COLO668 (cell line): Measurements from ENCODE around the gene CFAP107.
"Not testable (repeated sequence)": the region's sequence is repeated elsewhere in the genome, so short reads cannot be mapped to it uniquely, and the experiment has no call there.

Source experiments
- DNase-seq: peaks from one replicate; lab custom pipeline; 2025; ENCODE audit not compliant: unreplicated experiment; lab: John Stamatoyannopoulos, UW

The CFAP107 gene, protein sequence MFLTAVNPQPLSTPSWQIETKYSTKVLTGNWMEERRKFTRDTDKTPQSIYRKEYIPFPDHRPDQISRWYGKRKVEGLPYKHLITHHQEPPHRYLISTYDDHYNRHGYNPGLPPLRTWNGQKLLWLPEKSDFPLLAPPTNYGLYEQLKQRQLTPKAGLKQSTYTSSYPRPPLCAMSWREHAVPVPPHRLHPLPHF

DNA sequence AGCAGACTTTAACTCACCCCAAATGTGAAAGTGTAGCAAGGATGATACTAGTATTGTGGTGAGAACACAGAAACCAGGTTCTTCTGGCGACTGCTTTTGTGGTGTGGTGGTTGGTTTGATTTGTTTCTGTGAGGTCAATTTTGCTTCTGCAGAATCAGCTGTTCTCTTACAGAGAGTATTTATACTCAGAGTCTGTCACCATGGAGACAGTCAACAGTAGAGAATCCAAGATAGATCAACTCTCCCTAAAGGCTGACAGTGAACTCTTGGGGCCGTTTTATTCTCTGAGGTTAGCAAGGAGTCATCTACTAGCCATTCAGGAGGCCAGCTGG, at the start of gene CFAP107:
CFAP107 (plus strand) TSS at position 209 of the 332 bp plus-strand sequence. CDS start 231 bp downstream, outside the sequence.
- DNase-seq, result no peak

DNA sequence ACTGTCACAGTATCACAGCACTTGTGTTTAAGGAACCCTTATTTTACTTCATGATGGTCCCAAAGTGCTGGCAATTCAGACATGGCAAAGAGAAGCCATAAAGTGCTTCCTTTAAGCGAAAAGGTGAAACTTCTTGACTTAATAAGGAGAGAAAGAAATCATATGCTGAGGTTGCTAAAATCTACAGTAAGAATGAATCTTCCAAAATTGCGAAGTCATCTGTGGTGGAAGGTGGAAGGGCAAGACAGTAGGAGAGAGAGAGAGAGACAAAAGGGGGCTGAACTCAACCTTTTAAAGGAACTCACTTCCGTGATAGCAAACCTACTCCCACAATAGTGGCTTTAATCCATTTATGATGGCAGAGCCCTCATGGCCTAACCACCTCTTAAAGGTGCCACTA, 49.3 kb upstream of the CFAP107 start:
- DNase-seq, result no peak

DNA sequence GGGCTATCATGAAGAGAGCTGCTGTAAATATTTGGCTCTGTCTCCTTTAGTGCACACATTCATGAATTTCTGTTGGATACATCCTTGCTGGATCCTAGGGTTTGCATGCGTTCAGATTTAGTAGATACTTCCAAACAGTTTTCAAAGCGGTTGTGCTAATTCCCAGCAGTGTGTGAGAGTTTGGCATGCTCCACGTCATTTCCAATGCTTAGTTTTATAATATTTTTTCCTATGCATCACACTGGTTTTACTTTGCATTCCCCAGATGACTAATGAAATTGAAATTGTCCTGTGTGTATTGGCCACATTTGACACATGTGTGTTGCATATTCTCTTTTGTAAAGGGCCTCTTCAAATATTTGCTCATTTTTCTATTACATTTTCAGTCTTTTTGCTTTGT, 48.6 kb upstream of the CFAP107 start:
- DNase-seq, result no peak

DNA sequence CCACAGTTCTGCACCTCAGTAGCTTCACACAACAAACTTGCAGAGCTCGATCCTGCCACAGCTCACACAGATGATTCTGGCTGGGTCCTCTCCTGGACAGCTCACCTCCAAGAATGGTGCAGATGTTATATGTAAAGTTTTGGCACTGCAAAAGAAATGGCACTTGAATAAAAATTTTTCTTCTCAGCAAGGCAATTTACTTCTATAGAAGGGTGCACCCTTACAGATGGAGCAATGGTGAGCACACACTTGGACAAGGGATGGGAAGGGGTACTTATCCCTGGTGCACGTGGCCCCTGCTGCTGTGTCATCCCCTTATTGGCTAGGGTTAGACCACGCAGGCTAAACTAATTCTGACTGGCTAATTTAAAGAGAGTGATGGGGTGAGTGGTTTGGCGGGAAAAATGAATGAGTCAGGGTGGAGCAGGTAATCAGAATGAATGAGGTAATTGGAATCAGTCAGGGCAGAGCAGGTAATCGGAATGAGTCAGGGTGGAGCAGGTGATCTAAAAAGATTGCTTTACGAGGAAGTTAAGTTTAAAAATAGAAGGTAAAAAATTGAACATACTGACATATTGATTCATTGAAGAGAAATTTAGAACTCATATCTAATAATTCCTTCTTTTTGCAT, 42.1 kb upstream of the CFAP107 start:
- DNase-seq, result no peak

DNA sequence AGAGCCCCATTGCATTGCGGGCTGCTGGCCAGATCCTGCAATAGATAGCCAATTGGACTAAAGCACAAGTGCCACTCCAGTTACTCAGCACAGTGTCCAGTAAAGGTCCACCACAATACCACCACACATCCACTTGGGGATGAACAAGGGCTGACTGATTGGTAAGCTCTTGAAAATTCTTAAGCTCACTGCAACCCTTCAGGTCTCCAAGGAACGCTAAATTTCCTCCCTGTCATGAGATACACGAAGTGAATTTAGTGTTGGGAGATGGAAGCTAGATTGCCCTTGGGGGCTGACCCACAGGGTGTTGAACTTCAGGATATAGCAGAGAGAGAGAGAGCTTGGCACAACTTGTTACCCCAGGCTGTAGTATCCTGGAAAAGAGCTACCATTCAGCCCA, 39.9 kb upstream of the CFAP107 start:
- no peak for DNase-seq

DNA sequence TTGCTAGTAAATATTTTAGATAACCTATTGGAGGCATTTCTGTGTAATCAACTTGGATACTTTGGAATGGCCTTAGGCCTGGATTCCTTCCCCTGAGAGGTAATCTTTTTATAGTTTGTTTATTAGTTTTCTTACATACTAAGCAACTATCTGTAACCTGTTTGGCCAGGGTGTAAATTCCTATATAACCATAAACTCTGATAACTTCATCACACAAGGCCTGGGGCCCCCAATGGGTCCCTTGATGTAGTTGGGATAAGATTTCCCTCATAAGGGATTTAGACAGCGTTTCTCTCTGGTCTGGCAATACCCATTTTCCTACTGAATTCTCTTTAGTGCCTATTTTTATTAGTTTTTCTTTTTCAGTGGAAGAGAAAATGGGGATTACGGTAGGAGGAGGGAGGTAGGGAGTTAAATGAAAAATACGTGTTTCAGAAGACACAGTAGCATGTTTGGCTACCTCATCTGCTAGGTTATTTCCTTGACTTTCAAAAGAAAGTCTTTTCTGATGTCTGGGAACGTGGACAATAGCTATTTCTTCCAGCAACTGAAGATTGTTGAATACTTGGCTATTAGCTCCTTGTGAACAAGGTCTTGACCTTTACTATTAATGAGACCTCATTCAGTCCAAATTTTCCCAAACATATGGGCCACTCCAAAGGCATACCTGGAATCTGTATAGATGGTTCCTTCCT, 37.5 kb upstream of the CFAP107 start:
- no peak for DNase-seq

DNA sequence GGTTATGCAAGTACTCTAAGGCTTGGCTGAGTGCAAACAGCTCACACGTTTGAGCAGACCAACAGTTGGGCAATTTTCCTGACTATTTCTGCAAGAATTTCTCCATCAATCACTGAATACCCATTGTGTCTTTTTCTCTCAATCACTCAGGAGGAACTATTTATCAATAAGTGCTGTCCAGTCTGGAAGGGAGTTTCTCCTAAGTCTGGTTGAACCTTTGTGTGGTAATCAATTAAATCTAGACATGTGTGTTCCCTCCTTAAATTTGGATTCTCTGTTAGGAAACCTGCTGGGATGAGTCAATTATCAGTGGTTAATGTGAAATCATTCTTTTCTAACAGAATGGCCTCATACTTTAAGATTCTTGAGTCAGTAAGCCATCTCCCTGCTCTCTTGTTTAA, 36.9 kb upstream of the CFAP107 start:
- DNase-seq, result no peak

DNA sequence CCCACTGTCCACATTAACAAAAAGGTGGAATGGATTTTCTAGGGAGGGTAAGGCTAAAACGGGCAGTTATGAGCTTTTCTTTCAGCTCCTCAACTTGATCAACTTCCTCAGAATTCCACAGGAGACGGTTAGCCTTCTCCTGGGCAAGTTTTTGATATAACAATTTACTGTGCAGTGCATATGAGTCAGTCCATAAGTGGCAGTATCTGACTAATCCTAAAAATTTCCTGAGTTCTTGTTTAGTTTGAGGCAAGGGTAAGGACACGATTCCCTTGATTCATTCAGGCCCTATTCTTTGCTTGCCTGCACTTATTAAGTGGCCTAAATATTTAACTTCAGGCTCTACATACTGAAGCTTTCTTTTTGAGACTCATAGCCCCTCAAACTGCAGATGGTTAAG, 36.3 kb upstream of the CFAP107 start:
- no peak for DNase-seq

DNA sequence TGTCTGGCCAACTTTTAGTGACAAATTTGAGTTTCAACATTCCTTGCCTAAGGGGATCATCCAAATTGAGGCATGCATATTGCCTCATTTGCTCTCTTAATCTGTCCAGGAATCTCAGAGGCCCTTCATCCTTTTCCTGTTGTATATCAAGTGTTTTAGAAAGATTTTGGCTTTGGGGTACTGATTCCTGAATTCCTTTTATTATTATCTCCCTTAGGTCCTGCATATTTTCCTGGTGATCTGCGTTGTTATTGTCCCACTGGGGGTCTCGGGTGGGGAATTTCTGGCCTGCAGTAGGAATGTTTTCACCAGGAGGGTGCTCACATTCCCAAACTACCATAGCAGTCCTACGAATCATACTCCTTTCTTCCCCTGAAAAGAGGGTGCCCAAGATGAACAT, 34.5 kb upstream of the CFAP107 start:
- no peak for DNase-seq

DNA sequence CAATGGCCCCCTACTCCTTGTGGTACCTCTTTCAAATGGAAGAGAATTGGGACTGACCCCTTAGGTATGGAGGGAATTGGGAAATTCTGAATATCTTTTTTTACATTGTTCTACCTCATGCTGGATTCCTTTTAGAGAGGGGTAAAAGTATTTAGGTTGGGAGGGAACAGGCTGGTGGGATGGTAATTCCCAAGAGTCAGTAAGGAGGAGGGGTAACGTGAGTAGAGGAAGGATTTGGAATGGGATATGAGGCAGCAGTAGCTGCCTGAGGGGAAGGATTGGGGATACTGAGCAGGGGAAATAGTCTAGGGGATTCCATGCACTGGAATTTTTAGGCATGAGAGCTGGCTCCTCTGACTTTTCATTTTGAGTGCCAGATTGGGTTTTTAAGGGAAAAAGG, 33.9 kb upstream of the CFAP107 start:
- no peak for DNase-seq

DNA sequence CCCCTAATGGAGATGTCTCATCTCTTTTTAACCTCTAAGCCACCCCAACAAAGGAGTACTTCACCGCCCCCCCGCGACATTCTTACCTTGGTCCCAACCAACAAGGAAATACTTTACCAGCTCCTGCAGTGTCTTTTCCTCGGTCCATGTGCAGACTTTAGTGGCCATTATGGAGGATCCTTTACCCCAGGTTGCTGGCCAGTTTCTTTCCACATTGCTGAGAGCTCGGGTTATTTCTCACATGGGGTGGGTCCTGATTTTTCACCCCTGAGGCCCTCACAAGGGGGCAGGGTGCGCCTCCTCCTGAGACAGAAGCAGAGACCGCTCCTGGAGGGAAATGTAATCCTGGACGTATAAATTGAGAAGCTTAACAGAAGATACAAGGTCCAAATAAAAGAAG, 33.1 kb upstream of the CFAP107 start:
- DNase-seq, result no peak

DNA sequence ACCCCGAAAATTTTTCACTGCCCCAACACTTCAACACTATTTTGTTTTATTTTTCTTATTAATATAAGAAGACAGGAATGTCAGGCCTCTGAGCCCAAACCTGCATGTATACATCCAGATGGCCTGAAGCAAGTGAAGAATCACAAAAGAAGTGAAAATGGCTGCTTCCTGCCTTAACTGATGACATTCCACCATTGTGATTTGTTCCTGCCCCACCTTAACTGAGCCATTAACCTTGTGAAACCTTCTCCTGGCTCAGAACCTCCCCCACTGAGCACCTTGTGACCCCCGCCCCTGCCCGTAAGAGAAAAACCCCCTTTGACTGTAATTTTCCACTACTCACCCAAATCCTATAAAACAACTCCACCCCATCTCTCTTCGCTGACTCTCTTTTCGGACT, 32.3 kb upstream of the CFAP107 start:
- not testable (repeated sequence) for DNase-seq

DNA sequence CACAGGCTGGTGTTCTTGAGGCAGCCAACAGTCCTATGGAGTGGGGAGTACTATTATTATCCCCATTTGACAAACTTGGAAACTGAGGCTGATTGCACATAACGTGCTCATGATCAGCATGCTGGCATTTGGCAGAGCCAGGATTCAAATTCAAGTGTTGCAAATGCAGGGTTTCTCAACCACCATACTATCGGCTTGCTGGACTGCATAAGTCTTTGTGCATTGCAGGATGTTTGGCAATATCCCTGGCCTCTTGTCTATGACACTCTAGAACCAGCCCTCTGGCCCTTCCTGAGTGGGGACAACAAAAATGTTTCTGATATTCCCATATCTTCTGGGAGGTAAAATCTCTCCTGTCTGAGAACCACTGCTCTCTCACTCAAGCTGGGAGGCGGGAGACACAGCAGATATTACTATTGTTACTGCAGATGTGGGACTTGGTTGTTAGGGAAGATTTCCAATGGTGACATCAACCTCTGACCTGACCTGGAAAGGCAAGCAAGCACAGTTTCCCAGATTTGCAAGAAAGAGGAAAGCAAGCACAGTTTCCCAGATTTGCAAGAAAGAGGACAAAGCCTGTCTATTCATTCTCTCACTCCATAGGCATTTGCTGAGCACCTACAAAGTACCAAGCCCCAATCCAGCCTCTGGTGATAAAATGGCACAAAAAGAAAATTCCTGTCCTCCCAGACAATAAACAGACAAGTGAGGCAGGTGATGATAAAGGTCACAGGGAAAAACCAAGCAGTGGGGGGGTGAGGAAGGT, 31.1 kb upstream of the CFAP107 start:
- DNase-seq, result no peak

DNA sequence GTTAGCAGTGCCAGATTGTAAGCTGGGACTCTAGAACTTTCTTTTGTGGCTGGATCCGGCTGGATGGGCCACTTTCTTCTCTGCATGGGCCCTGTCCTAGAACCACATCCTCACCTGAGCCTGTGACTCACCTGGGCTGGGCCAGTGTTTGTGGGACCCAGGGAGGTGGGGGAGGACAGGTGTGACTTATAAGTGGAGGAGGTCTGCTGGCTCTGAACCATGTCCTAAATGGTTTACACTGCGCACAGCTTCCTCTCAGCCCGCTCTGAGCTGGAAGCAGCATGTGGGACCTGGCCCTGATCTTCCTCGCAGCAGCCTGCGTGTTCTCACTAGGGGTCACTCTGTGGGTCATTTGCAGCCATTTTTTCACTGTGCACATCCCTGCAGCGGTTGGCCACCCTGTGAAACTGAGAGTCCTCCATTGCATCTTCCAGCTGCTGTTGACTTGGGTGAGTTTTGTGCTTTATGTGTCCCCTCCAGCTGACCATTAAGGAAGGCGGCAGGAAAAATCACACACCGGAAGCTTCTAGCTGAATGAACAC, 30.0 kb upstream of the CFAP107 start, which contains the start of gene AADACL3:
AADACL3 (plus strand) TSS at position 215 of the 542 bp plus-strand sequence; CDS start at position 282, 67 bp downstream.
- DNase-seq, result peak; percentile 40

DNA sequence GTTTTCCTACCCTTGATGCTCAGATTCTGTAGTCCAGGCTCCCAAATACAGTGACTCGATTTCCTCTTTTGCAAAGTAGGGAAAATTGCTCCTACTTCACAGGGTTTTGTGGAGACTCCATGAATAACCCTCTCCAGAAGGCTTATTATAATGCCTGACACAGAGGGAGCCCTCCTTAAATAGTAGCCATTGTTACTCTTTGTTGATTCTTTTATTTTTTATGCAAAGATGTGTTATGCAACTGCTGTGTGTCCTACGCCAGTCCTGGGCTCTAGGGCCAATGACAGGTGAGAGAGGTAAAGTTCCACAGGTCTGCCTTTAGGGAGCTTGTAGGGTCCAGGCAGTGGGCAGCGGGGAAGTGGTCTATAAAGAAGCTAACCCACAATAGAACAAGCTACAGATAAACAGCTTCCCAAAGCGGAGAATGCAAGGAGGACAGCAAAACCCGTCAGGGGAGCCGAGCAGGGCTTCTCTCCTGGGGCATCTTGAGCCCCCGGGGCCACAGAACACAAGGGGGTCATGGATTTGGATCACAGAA, 28.6 kb upstream of the CFAP107 start:
- no peak for DNase-seq

DNA sequence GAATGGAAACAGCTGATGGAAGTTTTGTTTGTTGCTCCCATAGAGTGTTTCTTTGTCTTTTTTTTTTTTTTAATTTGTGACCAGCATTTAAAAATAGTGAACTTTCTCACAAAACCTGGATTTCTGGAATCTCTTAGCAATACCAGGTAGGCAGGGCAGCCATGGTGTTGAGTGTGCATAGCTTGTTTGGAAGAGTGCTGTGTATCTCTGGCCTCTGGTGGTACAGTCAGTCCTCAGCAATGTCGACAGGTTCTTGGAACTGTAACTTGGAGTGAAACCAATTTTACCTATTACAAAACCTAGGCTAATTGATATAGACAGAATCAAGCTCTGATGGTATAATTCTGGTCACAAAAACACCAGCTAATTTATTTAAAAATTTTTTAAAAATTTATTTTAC, 23.4 kb upstream of the CFAP107 start:
- no peak for DNase-seq

DNA sequence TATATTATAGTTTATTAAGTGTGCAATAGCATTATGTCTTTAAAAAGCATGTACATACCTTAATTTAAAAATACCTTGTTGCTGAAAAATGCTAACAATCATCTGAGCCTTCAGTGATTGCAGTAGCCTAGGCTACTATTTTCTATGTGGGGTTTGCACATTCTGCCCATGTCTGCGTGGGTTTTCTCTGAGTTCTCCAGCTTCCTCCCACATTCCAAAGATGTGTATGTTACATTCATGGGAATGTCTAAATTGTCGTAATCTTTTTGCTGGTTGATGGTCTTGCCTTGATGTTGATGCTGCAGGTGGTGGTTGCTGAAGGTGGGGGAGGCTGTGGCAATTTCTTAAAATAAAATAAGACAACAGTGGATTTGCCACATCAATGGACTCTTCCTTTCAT, 17.6 kb upstream of the CFAP107 start:
- DNase-seq, result no peak

DNA sequence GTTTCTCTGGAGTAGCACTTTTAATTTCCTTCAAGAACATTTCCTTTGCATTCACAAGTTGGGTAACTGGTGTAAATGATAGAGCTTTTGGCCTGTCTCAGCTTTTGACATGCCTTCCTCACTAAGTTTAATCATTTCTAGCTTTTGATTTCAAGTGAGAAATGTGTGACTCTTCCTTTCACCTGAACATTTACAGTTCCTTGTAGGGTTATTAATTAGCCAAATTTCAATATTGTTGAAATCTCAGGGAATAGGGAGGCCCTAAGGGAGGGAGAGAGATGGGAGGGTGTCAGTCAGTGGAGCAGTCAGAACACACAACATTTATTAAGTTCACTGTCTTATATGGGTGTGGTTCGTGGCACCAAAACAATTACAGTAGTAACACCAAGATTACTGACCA, 15.8 kb upstream of the CFAP107 start:
- DNase-seq, result no peak

DNA sequence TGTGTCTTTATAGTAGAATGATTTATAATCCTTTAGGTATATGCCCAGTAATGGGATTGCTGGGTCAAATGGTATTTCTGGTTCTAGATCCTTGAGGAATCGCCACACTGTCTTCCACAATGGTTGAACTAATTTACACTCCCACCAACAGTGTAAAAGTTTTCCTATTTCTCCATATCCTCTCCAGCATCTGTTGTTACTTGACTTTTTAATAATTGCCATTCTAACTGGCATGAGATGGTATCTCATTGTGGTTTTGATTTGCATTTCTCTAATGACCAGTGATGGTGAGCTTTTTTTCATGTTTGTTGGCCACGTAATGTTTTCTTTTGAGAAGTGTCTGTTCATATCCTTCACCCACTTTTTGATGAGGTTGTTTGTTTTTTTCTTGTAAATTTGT, 14.9 kb upstream of the CFAP107 start:
- not testable (repeated sequence) for DNase-seq

DNA sequence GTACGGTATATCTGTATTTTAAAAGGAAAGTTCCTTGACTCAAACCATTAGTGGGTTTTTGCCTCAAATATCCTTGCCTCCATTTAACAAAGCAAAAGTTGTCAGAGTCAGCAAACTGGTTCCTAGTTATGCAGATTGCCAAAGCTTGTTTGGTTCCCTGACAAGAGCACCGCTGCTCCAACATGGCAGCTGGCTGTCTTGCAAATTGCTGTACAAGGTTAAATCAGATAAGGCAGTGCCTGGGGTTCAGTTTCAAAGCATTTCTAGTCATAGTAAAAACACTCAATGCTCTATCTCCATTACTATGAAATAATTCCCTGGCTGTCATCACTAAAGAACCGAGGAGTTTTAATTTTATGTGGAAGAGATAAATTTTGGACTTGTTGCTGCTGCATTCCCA, 11.3 kb upstream of the CFAP107 start:
- DNase-seq, result no peak

DNA sequence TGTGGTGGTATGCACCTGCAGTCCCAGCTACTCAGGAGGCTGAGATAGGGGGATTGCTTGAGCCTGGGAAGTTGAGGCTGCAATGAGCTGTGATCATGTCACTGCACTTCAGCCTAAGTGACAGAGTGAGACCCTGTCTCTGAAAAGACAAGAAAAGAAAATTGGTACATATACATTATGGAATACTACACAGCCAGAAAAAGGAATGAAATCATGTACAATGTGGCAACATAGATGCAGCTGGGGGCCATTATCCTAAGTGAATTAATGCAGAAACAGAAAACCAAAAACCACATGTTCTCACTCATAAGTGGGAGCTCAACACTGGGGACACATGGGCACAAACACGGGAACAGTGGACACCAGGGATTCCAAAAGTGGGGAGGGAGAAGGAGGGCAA, 7.1 kb upstream of the CFAP107 start:
- no peak for DNase-seq
